ENCODE results near the gene DLG5.

DNA sequence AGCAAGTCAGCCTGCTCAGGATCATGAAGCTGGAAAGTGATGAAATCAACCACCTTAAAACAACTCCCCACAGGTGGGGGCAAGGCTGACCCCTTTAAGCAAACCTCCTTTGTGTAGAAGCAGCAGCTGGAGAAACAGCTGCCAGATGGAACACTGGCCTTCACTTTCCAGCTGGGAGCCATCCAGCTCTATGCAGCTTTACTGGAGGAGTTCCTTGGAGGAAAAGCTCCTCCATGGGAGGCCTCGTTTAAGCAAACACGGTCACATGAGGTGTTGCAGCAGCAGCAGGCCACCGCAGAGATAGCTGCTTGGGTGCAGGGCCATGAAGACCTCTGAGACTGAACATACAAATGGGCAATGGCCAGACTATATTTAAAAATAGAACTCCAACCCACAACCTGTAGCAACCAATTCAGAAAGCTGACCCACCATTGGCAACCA lies 13.0 kb upstream of the DLG5 start:
- TF ChIP-seq, protein P1, sequence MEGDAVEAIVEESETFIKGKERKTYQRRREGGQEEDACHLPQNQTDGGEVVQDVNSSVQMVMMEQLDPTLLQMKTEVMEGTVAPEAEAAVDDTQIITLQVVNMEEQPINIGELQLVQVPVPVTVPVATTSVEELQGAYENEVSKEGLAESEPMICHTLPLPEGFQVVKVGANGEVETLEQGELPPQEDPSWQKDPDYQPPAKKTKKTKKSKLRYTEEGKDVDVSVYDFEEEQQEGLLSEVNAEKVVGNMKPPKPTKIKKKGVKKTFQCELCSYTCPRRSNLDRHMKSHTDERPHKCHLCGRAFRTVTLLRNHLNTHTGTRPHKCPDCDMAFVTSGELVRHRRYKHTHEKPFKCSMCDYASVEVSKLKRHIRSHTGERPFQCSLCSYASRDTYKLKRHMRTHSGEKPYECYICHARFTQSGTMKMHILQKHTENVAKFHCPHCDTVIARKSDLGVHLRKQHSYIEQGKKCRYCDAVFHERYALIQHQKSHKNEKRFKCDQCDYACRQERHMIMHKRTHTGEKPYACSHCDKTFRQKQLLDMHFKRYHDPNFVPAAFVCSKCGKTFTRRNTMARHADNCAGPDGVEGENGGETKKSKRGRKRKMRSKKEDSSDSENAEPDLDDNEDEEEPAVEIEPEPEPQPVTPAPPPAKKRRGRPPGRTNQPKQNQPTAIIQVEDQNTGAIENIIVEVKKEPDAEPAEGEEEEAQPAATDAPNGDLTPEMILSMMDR (IDR thresholded peaks at IDR 0.05; ENCODE audit: insufficient read depth, low read length, poor library complexity, severe bottlenecking): no peak
- no peak for TF ChIP-seq EZH2phosphoT487 (conservative IDR thresholded peaks at IDR 0.05; ENCODE audit: low read length)

Measured in SU-DHL-6 (cell line).